ENCODE data around the gene CSTPP1. TPM values are rescaled to one million over a fixed set of nuclear protein-coding genes. Genes with fewer than 3 reads are reported as not detected.

CSTPP1 gene
- total RNA-seq, 1 donor from 2014 or later, result 58.5 TPM

GRCh38 chr11:47130543-47130942 is 194.0 kb downstream of the CSTPP1 start:
- no peaks in the 10 kb centered on the region for H3K27me3 Mint-ChIP-seq (ENCODE audit: low read depth)
- H3K4me1 Mint-ChIP-seq, result peaks cover 17% of the 10 kb centered on the region
- no peak for TF ChIP-seq CTCF (conservative IDR thresholded peaks at IDR 0.05)
- no peaks in the 10 kb centered on the region for H3K9me3 Mint-ChIP-seq
- H3K27ac Mint-ChIP-seq (ENCODE audit: unreplicated experiment), result peak overlapping the region; percentile 64
- H3K4me3 Mint-ChIP-seq, result no peak overlapping the region
- DNase-seq (ENCODE audit: low read depth, low spot score), result no peak
- H3K36me3 Mint-ChIP-seq (ENCODE audit: low read depth), result no peaks in the 10 kb centered on the region

DNA sequence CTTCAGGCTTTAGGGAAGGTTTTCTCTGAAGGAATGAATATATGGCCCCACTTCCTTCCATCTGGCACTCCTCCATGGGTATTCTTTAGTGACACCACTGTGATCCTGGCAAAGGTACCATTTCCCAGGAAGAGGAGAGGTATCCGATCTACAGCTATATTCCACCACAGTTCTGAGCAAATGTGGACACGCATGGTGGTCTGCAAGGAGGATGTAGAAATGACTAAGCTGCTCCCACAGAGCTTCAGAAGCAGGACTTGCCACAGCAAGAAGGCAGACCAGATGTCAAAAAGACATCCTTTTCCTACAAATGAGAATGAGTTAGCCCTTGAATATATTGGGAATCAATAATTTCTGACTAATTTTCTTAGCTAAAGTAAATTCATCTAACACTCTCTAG is 194.6 kb downstream of the CSTPP1 start:
- Mint-ChIP-seq H3K4me1 (peaks cover 17% of the 10 kb centered on the region), H3K36me3 (ENCODE audit: low read depth) (no peaks in the 10 kb centered on the region), H3K9me3 (no peaks in the 10 kb centered on the region), H3K27me3 (ENCODE audit: low read depth) (no peaks in the 10 kb centered on the region), H3K4me3 (no peak overlapping the region), H3K27ac (ENCODE audit: unreplicated experiment) (no peak overlapping the region)
- no peak for TF ChIP-seq CTCF (conservative IDR thresholded peaks at IDR 0.05)
- no peak for DNase-seq (ENCODE audit: low read depth, low spot score)

GRCh38 chr11:47132490-47132889 is 195.9 kb downstream of the CSTPP1 start:
- H3K27me3 Mint-ChIP-seq (ENCODE audit: low read depth), result no peaks in the 10 kb centered on the region
- no peak for TF ChIP-seq CTCF (conservative IDR thresholded peaks at IDR 0.05)
- H3K9me3 Mint-ChIP-seq, result no peaks in the 10 kb centered on the region
- no peak overlapping the region for H3K4me3 Mint-ChIP-seq
- H3K4me1 Mint-ChIP-seq, result peaks cover 17% of the 10 kb centered on the region
- H3K27ac Mint-ChIP-seq (ENCODE audit: unreplicated experiment), result no peak overlapping the region
- peaks cover 2% of the 10 kb centered on the region for H3K36me3 Mint-ChIP-seq (ENCODE audit: low read depth)
- no peak for DNase-seq (ENCODE audit: low read depth, low spot score)

DNA sequence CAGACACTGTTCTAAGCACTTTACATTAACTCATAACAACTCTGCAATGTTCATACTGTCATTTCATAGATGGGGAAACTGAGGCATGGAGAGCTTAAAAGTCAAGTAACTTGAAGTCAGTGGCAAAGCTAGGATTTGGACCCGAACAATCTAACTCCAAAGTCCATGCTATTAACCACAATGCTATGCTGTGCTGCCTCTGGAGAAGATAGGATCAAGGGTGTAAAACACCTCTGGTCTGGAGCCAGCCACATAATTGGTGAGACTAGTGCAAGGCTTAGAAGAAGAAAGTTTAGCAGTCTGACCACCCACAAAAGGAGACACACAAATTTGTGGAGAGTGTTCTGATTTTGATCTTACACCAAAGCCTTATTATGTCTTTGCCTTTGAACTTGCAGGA is 196.4 kb downstream of the CSTPP1 start:
- Mint-ChIP-seq H3K27me3 (ENCODE audit: low read depth) (no peaks in the 10 kb centered on the region), H3K36me3 (ENCODE audit: low read depth) (peaks cover 6% of the 10 kb centered on the region), H3K9me3 (no peaks in the 10 kb centered on the region), H3K4me3 (no peak overlapping the region), H3K27ac (ENCODE audit: unreplicated experiment) (no peak overlapping the region), H3K4me1 (peaks cover 17% of the 10 kb centered on the region)
- no peak for TF ChIP-seq CTCF (conservative IDR thresholded peaks at IDR 0.05)
- DNase-seq (ENCODE audit: low read depth, low spot score), result no peak

DNA sequence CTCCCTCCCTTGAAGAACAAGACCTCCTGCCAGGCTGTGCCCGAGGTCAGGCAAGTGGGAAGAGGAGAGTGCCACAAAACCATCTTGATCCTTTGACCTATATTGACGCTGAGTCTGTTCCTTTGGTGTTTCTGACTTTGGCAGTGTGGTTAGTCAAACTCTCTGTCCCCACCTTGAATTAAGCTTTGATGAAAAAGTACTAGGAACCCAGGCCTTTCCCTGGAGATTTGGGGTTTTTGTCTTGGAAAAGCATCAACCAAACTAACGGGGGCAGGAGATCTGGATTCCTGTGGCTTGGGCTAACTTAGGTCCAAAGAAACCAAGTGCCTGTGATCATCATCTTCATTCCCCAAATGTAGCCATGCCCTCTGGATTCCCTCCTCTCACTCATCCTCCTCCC is 199.8 kb downstream of the CSTPP1 start:
- TF ChIP-seq CTCF (conservative IDR thresholded peaks at IDR 0.05), result no peak
- Mint-ChIP-seq H3K4me1 (peaks cover under 1% of the 10 kb centered on the region), H3K36me3 (ENCODE audit: low read depth) (peaks cover 9% of the 10 kb centered on the region), H3K9me3 (no peaks in the 10 kb centered on the region), H3K4me3 (no peak overlapping the region), H3K27me3 (ENCODE audit: low read depth) (no peaks in the 10 kb centered on the region), H3K27ac (ENCODE audit: unreplicated experiment) (peak overlapping the region; percentile 30)
- DNase-seq (ENCODE audit: low read depth, low spot score), result no peak

DNA sequence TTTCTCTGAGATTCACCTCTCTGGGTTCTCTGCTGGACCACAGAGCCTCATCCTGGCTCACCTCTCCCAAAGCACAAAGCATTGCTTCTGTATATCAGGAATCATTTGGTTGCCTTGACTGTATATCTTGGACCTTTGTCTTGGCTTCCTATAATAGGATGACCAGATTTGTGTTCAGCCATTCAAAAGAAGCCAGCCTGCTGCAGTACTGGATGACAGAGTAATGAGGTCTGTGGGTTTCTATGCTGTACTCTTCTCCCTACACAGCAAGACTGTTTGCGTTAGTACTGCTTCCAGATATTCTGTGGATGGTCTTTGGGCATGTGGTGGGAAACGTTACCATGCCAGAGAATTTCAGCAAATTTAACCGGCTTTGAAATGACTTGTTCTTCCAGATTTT is 200.4 kb downstream of the CSTPP1 start:
- Mint-ChIP-seq H3K4me1 (no peaks in the 10 kb centered on the region), H3K9me3 (no peaks in the 10 kb centered on the region), H3K36me3 (ENCODE audit: low read depth) (peaks cover 9% of the 10 kb centered on the region), H3K27ac (ENCODE audit: unreplicated experiment) (no peak overlapping the region), H3K27me3 (ENCODE audit: low read depth) (no peaks in the 10 kb centered on the region), H3K4me3 (no peak overlapping the region)
- TF ChIP-seq CTCF (conservative IDR thresholded peaks at IDR 0.05), result no peak
- DNase-seq (ENCODE audit: low read depth, low spot score), result no peak

Data from neural crest cell (in vitro differentiated cells).